Astrocyte of the spinal cord (primary cell): ENCODE measurements around the gene MRPL58.
"Not testable (repeated sequence)": the region's sequence is repeated elsewhere in the genome, so short reads cannot be mapped to it uniquely, and the experiment has no call there.

Experiments
- DNase-seq: peaks from one replicate; pipeline ENCODE4 v3.0.0; 2011; ENCODE audit warnings: low read depth, low spot score
- H3K4me3 ChIP-seq: 2 replicates; pipeline ENCODE4 v1.5.1; 2011; ENCODE audit warnings: low read depth, mild to moderate bottlenecking, low read length, moderate library complexity
- in situ Hi-C: cut with HindIII; loops from 2 replicates; pipeline ENCODE4 v1.10.0; 2017; ENCODE audit warnings: low sequenced_read_pairs
- TF ChIP-seq, protein P1 (sequence below): IDR thresholded peaks from 2 replicates; pipeline ENCODE4 v1.5.1; 2012; ENCODE audit warnings: low read depth, mild to moderate bottlenecking, low read length, inconsistent platforms

Gene MRPL58

DNA sequence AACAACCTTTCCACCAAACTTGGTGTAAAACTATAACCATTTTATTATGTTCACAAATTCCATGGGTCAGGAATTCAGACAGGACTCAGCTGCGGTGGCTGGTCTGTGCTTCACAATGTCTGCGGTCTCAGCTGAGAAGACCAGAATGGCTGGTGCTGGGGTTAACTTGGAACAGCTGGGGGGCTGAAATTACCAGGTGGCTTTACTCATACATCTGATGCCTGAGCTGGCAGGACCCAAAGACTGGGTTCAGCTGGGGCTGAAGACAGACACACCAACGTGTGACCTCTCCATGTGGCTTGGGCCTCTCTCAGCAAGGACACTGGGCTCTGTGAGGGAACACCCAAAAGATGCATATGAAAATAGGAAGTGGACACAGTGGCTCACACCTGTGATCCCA, 34.2 kb upstream of the MRPL58 start:
- TF ChIP-seq, protein P1, sequence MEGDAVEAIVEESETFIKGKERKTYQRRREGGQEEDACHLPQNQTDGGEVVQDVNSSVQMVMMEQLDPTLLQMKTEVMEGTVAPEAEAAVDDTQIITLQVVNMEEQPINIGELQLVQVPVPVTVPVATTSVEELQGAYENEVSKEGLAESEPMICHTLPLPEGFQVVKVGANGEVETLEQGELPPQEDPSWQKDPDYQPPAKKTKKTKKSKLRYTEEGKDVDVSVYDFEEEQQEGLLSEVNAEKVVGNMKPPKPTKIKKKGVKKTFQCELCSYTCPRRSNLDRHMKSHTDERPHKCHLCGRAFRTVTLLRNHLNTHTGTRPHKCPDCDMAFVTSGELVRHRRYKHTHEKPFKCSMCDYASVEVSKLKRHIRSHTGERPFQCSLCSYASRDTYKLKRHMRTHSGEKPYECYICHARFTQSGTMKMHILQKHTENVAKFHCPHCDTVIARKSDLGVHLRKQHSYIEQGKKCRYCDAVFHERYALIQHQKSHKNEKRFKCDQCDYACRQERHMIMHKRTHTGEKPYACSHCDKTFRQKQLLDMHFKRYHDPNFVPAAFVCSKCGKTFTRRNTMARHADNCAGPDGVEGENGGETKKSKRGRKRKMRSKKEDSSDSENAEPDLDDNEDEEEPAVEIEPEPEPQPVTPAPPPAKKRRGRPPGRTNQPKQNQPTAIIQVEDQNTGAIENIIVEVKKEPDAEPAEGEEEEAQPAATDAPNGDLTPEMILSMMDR: no peak
- no peak for DNase-seq
- in situ Hi-C loops: no loop called here
- H3K4me3 ChIP-seq: no peak overlapping the region

DNA sequence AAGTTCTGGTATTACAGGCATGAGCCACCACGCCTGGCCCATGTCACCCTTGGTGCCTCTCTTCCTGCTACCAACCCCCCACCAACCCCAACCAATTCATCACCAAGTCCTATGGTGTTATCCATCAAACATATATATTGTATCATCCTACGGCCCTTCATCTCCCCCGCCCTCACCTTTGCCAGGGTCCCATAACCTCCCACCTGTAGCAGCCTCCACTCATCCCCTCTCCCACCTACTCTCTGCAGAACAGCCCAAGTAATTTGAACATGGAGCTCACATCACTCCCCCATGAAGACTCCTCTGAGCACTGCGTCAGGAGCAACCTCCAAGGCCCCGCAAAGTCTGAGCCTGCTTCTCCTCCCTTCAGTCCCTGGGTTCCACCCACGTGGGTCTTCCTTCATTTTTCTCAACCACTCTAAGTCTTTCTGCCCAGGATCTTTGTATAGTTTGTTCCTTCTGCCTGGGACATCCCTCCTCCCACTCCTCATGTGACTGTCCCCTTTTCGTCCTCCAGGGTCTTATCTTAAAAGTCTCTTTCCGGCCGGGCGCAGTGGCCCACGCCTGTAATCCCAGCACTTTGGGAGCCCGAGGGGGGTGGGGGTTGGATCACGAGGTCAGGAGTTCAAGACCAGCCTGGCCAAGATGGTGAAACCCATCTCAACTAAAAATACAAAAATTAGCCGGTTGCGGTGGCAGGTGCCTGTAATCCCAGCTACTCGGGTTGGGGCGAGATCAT, 32.9 kb upstream of the MRPL58 start:
- in situ Hi-C loops: no loop called here
- DNase-seq: no peak
- TF ChIP-seq, protein P1: no peak

DNA sequence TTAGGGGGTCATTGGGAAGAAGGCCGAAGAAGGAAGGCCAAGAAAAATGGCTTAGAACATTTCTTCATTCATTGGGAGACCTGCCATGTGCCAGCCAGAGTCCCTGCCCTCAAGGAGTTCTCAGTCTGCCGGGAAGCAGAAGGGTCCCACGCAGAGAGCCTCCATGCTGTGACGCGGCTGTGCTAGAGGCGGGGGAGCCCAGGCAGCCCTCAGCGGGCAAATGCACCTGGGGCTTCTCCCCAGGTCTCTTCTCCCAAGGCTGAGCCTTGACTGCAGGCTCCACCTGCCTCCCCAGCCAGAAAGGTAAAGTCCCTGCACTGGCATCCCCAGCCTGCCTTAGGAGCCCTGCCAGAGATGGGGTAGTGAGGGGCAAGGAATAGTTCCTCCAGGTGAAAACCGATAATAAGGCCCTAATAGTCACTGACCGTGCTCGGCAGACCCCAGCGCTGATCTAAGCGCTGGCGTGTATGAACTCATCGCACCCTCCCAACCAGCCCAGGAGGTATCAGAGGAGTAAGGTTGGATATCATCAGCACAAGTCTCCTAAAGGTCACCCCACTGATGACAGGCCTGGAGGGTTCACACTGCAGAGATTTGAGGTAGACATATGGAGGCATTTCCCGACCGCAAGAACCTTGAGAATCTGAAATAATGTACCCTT, 31.0 kb upstream of the MRPL58 start:
- in situ Hi-C loops: no loop called here
- no peak for DNase-seq
- peak overlapping the region; percentile 58 for H3K4me3 ChIP-seq
- TF ChIP-seq, protein P1: no peak

More for the DNA sequence above, 32.9 kb upstream of the MRPL58 start:
- H3K4me3 ChIP-seq: no peak overlapping the region

DNA sequence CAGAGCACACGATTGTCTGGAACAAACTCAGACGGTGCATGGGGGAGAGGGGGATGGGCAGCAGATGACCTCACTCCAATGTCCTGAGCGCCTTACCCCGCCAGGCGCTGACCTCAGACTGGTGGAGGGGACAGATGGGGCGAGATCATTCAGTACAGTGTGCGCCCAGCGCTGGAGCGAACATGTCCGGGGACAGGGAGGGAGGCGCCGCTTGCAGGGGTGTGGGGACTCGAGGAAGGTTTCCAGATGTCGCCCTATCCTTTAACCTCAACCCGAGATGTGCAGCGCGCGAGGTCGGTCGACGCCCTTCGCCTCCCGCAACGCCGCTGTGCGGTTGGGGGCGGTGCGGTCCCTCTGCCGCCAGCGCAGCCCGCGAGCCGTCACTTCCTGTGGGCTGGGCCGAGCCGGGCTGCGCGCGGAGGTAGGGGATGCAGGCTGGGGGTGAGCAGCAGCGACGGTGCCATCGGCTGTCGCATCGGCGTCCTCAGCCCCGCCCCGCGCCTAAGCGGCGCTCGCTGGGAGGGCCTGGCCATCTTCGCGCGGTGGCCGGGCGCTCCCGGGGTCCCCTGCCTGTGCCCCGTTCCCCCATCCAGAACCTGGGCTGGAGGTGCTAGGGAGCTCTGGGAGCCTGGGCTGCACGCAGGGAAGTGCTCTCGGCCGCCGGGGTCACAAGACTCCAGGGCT, 30.3 kb upstream of the MRPL58 start:
- in situ Hi-C loops: no loop called here
- DNase-seq: peak; percentile 28
- H3K4me3 ChIP-seq: peak overlapping the region; percentile 58

DNA sequence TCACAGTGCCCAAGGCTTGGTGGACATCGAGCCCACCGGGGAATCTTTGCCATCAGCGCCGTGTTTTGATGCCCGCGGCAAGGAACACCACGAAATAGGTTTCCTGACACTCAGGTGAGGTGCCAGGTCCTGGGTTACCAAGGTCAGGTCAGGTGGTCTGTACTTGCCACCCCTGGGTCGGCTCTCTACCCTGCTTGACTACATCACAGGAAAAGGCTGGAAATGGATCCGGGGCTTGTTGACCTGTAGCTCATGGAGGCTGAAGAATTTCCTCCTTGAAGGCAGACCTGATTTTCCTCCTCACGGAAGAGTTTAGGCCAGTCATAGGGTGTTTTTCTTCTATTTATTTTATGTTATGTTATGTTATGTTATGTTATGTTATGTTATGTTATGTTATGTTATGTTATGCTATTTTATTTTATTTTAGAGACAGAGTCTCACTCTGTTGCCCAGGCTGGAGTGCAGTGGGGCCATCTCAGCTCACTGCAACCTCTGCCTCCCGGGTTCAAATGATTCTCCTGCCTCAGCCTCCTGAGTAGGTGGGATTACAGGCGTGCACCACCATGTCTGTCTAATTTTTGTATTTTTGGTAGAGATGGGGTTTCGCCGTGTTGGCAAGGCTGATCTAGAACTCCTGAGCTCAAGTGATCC, 29.7 kb upstream of the MRPL58 start:
- peak overlapping the region; percentile 58 for H3K4me3 ChIP-seq
- DNase-seq, in situ Hi-C loops: not testable (repeated sequence)

More for the DNA sequence above, 30.3 kb upstream of the MRPL58 start:
- TF ChIP-seq, protein P1: no peak

DNA sequence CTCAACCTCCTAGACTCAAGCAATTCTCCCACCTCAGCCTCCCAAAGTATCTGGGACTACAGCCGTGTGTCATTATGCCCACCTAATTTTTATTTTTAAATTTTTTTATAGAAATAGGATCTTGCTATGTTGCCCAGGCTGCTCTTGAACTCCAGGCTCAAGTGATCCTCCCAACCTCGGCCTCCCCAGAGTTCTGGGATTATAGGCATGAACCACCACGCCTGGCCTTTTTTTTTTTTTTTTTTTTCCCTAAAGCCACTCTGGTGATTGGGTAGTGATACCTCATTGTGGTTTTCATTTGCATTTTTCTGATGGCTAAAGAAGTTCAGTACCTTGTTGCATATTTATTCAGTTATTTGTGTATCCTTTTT, 26.3 kb upstream of the MRPL58 start:
- H3K4me3 ChIP-seq: no peak overlapping the region
- TF ChIP-seq, protein P1: no peak

More for the DNA sequence above, 26.3 kb upstream of the MRPL58 start:
- DNase-seq: no peak
- in situ Hi-C loops: no loop called here
